ENCODE results near the gene DAPK2.

DNA sequence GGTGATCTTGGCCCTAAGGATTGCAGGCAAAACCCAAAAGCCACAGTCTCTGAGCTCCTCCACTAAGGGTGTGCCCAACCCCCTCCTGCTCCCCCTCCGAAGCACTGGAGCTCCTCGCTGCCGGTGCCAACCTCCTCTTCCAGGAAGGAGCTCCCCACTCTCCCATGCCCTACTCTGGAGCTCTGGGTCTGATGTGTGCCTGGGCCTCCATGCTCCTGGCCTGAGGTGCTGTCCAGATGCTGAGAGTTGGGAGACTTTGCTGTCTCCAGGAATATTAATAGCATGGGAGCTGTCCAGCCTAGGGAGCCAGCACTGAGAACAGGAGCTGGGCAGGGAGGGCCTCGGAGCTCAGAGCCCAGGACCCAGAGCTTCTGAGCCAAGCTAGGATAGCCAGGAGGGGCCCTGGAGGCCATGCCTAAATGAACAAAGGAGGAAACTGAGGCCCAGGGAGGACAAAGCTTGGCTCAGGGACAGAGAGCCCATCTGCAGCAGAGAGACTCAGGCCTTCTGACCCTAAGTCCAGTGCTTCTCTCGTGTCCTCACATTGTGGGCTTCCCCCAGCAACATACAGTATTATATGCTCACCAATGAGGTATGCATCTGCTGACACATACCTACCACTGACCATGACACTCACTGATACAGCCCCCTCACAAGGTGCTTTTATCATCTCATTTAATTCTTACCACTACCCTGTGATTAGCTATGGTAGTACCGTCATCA is 175.6 kb downstream of the DAPK2 start:
- TF ChIP-seq, protein P1, sequence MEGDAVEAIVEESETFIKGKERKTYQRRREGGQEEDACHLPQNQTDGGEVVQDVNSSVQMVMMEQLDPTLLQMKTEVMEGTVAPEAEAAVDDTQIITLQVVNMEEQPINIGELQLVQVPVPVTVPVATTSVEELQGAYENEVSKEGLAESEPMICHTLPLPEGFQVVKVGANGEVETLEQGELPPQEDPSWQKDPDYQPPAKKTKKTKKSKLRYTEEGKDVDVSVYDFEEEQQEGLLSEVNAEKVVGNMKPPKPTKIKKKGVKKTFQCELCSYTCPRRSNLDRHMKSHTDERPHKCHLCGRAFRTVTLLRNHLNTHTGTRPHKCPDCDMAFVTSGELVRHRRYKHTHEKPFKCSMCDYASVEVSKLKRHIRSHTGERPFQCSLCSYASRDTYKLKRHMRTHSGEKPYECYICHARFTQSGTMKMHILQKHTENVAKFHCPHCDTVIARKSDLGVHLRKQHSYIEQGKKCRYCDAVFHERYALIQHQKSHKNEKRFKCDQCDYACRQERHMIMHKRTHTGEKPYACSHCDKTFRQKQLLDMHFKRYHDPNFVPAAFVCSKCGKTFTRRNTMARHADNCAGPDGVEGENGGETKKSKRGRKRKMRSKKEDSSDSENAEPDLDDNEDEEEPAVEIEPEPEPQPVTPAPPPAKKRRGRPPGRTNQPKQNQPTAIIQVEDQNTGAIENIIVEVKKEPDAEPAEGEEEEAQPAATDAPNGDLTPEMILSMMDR (IDR thresholded peaks at IDR 0.05; ENCODE audit: low read length), result no peak
- TF ChIP-seq EZH2 (optimal IDR thresholded peaks at IDR 0.05; ENCODE audit: low read depth, low read length) (no peak), EZH2phosphoT487 (IDR thresholded peaks at IDR 0.05; ENCODE audit: low read length) (no peak)
